ENCODE measurements around the gene SORL1-AS1.

Gene SORL1-AS1

DNA sequence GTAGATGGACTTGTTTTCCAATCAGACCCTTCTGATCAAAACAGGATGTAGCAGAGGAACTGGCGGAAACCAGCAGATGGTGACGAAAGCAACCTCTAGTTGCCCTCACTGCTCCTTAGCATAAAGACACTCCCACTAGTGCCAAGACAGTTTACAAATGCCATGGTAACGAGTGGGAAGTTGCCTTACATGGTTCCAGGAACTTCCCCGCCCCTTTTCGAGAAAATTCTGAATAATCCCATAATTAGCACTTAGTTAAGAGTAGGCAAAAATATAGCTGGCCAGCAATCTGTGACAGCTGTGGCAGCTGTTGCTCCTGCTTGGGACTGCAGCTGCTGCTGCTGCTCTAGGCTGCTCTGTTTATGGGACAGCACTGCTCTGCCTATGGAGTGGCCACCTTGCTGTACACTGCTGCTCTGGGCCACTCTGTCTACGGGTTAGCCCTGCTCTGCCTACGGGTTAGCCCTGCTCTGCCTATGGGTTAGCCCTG lies 34.1 kb downstream of the SORL1-AS1 start:
- intact Hi-C loops (cut with micrococcal nuclease; ENCODE audit: unreplicated experiment): loop anchor here (1.0 to 5.0 kb wide), 3 partner anchors 12 to 98 kb away; no protein-coding TSS in a partner anchor
- ChIA-PET CTCF (ENCODE audit: unreplicated experiment) (interaction anchor here (0.8 to 1.4 kb wide), 3 partner anchors 9 to 35 kb away, joined by 3 to 5 read pairs (median 4); no protein-coding TSS in a partner anchor), POLR2A (interaction anchor here (0.7 to 8.1 kb wide), 14 partner anchors 11 to 92 kb away, joined by 3 to 104 read pairs (median 6); no protein-coding TSS in a partner anchor)
- no peaks in the 10 kb centered on the region for H3K9me2 ChIP-seq (ENCODE audit: insufficient read depth, low read length)
- no peaks in the 10 kb centered on the region for H3K79me2 ChIP-seq (ENCODE audit: insufficient read depth, low read depth, low read length)
- no peak for TF ChIP-seq EZH2phosphoT487 (IDR thresholded peaks at IDR 0.05; ENCODE audit: borderline replicate concordance, low read depth, low read length)
- TF ChIP-seq, protein P1, sequence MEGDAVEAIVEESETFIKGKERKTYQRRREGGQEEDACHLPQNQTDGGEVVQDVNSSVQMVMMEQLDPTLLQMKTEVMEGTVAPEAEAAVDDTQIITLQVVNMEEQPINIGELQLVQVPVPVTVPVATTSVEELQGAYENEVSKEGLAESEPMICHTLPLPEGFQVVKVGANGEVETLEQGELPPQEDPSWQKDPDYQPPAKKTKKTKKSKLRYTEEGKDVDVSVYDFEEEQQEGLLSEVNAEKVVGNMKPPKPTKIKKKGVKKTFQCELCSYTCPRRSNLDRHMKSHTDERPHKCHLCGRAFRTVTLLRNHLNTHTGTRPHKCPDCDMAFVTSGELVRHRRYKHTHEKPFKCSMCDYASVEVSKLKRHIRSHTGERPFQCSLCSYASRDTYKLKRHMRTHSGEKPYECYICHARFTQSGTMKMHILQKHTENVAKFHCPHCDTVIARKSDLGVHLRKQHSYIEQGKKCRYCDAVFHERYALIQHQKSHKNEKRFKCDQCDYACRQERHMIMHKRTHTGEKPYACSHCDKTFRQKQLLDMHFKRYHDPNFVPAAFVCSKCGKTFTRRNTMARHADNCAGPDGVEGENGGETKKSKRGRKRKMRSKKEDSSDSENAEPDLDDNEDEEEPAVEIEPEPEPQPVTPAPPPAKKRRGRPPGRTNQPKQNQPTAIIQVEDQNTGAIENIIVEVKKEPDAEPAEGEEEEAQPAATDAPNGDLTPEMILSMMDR (conservative IDR thresholded peaks at IDR 0.05; ENCODE audit: low read length): no peak
- H3K27ac ChIP-seq (ENCODE audit: low read depth, low read length, poor library complexity, severe bottlenecking): peak overlapping the region; percentile 91
- H3K9me3 ChIP-seq (ENCODE audit: low read length): peaks cover 8% of the 10 kb centered on the region; the same call in 1 of the 2 replicates
- peaks cover 90% of the 10 kb centered on the region for H3K4me1 ChIP-seq (ENCODE audit: insufficient read depth, low read length, poor library complexity, severe bottlenecking)
- peak overlapping the region; percentile 30 for H3K4me3 ChIP-seq (ENCODE audit: low read depth, low read length, poor library complexity, severe bottlenecking)
- H3K36me3 ChIP-seq (ENCODE audit: insufficient read depth, low read length): peaks cover 5% of the 10 kb centered on the region
- BruUV-seq (replicated peaks): no TSS peak
- H2AFZ ChIP-seq (ENCODE audit: low read length): peak overlapping the region; percentile 51; the same call in 1 of the 2 replicates
- peak; percentile 94 for DNase-seq (ENCODE audit: low spot score)
- H3K4me2 ChIP-seq (ENCODE audit: low read length): peak overlapping the region; percentile 59
- H4K20me1 ChIP-seq (ENCODE audit: insufficient read depth, low read length): no peaks in the 10 kb centered on the region

GRCh38 chr11:121417607-121418006 lies 35.2 kb downstream of the SORL1-AS1 start:
- DNase-seq (ENCODE audit: low spot score): no peak
- H2AFZ ChIP-seq (ENCODE audit: low read length): peak overlapping the region; percentile 73
- TF ChIP-seq, protein P1 (conservative IDR thresholded peaks at IDR 0.05; ENCODE audit: low read length): no peak
- no peaks in the 10 kb centered on the region for H3K79me2 ChIP-seq (ENCODE audit: insufficient read depth, low read depth, low read length)
- no peak overlapping the region for H3K4me3 ChIP-seq (ENCODE audit: low read depth, low read length, poor library complexity, severe bottlenecking)
- H3K4me1 ChIP-seq (ENCODE audit: insufficient read depth, low read length, poor library complexity, severe bottlenecking): peaks cover 82% of the 10 kb centered on the region
- no peaks in the 10 kb centered on the region for H3K9me3 ChIP-seq (ENCODE audit: low read length)
- H3K4me2 ChIP-seq (ENCODE audit: low read length): peak overlapping the region; percentile 59
- H3K9me2 ChIP-seq (ENCODE audit: insufficient read depth, low read length): no peaks in the 10 kb centered on the region
- intact Hi-C loops (cut with micrococcal nuclease; ENCODE audit: unreplicated experiment): loop anchor here (1.0 to 5.0 kb wide), 3 partner anchors 13 to 97 kb away; no protein-coding TSS in a partner anchor
- H4K20me1 ChIP-seq (ENCODE audit: insufficient read depth, low read length): no peaks in the 10 kb centered on the region
- no peaks in the 10 kb centered on the region; the same call in 1 of the 2 replicates for H3K36me3 ChIP-seq (ENCODE audit: insufficient read depth, low read length)
- peak overlapping the region; percentile 91 for H3K27ac ChIP-seq (ENCODE audit: low read depth, low read length, poor library complexity, severe bottlenecking)
- no TSS peak for BruUV-seq (replicated peaks)
- POLR2A ChIA-PET: interaction anchor here (0.8 to 8.1 kb wide), 14 partner anchors 8 to 90 kb away, joined by 3 to 104 read pairs (median 4); no protein-coding TSS in a partner anchor
- CTCF ChIA-PET (ENCODE audit: unreplicated experiment): interaction anchor here (0.8 kb wide), 3 partner anchors 18 to 76 kb away, joined by 3 to 7 read pairs (median 3); no protein-coding TSS in a partner anchor

GRCh38 chr11:121417055-121417551 lies 35.7 kb downstream of the SORL1-AS1 start:
- TF ChIP-seq, protein P1 (conservative IDR thresholded peaks at IDR 0.05; ENCODE audit: low read length): no peak
- TF ChIP-seq EZH2phosphoT487 (IDR thresholded peaks at IDR 0.05; ENCODE audit: borderline replicate concordance, low read depth, low read length): no peak
- H3K36me3 ChIP-seq (ENCODE audit: insufficient read depth, low read length): no peaks in the 10 kb centered on the region; the same call in 1 of the 2 replicates
- H3K9me2 ChIP-seq (ENCODE audit: insufficient read depth, low read length): no peaks in the 10 kb centered on the region
- H4K20me1 ChIP-seq (ENCODE audit: insufficient read depth, low read length): no peaks in the 10 kb centered on the region
- H3K79me2 ChIP-seq (ENCODE audit: insufficient read depth, low read depth, low read length): no peaks in the 10 kb centered on the region
- intact Hi-C loops (cut with micrococcal nuclease; ENCODE audit: unreplicated experiment): loop anchor here (5.0 kb wide), 1 partner anchor 50 kb away; no protein-coding TSS in a partner anchor
- ChIA-PET CTCF (ENCODE audit: unreplicated experiment) (interaction anchor here (0.8 kb wide), 3 partner anchors 19 to 76 kb away, joined by 3 to 7 read pairs (median 3); no protein-coding TSS in a partner anchor), POLR2A (interaction anchor here (0.8 to 8.1 kb wide), 12 partner anchors 9 to 90 kb away, joined by 3 to 104 read pairs (median 4); no protein-coding TSS in a partner anchor)
- BruUV-seq (replicated peaks): no TSS peak
- H3K9me3 ChIP-seq (ENCODE audit: low read length): no peaks in the 10 kb centered on the region
- peak overlapping the region; percentile 73 for H2AFZ ChIP-seq (ENCODE audit: low read length)
- peaks cover 79% of the 10 kb centered on the region for H3K4me1 ChIP-seq (ENCODE audit: insufficient read depth, low read length, poor library complexity, severe bottlenecking)
- H3K27ac ChIP-seq (ENCODE audit: low read depth, low read length, poor library complexity, severe bottlenecking): peak overlapping the region; percentile 91
- no peak overlapping the region for H3K4me3 ChIP-seq (ENCODE audit: low read depth, low read length, poor library complexity, severe bottlenecking)
- DNase-seq (ENCODE audit: low spot score): peak; percentile 41
- peak overlapping the region; percentile 59 for H3K4me2 ChIP-seq (ENCODE audit: low read length)
